Effector memory CD4-positive, alpha-beta T cell (primary cell): ENCODE results near the gene RS1.

Experiments used
- DNase-seq, 3 donors: peaks; one replicate each; pipeline ENCODE4 v3.0.0-alpha.2; 2020
- H3K27ac ChIP-seq: 2 replicates; pipeline ENCODE4 v1.7.0; 2013; ENCODE audit warnings: mild to moderate bottlenecking, low read length, moderate library complexity; ENCODE audit not compliant: insufficient read depth, poor library complexity, severe bottlenecking
- H3K27me3 ChIP-seq: replicated peaks from 2 replicates; pipeline ENCODE4 v1.7.0; 2013; ENCODE audit warnings: mild to moderate bottlenecking, low read length; ENCODE audit not compliant: insufficient read depth, control insufficient read depth, poor library complexity, severe bottlenecking
- H3K36me3 ChIP-seq: 2 replicates; pipeline ENCODE4 v1.7.0; 2013; ENCODE audit warnings: mild to moderate bottlenecking, low read length, moderate library complexity; ENCODE audit not compliant: control insufficient read depth, insufficient read depth
- H3K4me1 ChIP-seq: 2 replicates; pipeline ENCODE4 v1.7.0; 2013; ENCODE audit warnings: low read length, mild to moderate bottlenecking; ENCODE audit not compliant: control insufficient read depth, insufficient read depth, poor library complexity, severe bottlenecking
- H3K4me3 ChIP-seq: 2 replicates; pipeline ENCODE4 v1.7.0; 2013; ENCODE audit warnings: low read length, low read depth, mild to moderate bottlenecking; ENCODE audit not compliant: insufficient read depth, poor library complexity, severe bottlenecking
- H3K9me3 ChIP-seq: 2 replicates; pipeline ENCODE4 v1.7.0; 2013; ENCODE audit warnings: mild to moderate bottlenecking, low read length, moderate library complexity; ENCODE audit not compliant: control insufficient read depth

RS1 gene

GRCh38 chrX:18613930-18614639 lies 57.8 kb downstream of the RS1 start:
- no peak for DNase-seq

DNA sequence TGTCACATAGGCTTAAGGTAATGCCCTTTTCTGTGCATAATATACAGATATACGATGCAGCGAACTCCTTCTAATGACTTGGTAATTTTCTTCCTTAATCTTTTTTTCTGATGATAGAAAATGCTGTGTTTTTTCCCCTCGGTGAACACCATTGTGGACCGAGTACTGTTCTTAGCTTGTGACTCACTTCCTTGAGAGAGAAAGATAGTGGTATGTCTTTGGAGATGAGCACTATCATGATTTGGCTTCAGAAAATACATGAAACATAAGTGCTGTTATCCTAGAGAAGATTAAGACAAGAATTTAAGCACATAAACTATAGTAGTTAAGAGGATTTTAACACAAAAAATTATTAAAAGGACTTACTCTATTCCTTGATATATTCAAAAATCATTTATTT lies 63.9 kb downstream of the RS1 start:
- H3K4me1 ChIP-seq, result no peaks in the 10 kb centered on the region
- H3K27me3 ChIP-seq, result no peaks in the 10 kb centered on the region

More at GRCh38 chrX:18613930-18614639, 57.8 kb downstream of the RS1 start:
- Histone ChIP-seq H3K9me3 (no peaks in the 10 kb centered on the region), H3K4me1 (no peaks in the 10 kb centered on the region), H3K4me3 (no peak overlapping the region), H3K27ac (no peak overlapping the region), H3K27me3 (no peaks in the 10 kb centered on the region), H3K36me3 (no peaks in the 10 kb centered on the region)

GRCh38 chrX:18598413-18598812 lies 73.5 kb downstream of the RS1 start:
- Histone ChIP-seq H3K36me3 (no peaks in the 10 kb centered on the region), H3K4me3 (no peak overlapping the region), H3K4me1 (no peaks in the 10 kb centered on the region), H3K9me3 (no peaks in the 10 kb centered on the region), H3K27me3 (no peaks in the 10 kb centered on the region), H3K27ac (no peak overlapping the region)
- DNase-seq, result no peak

More for the DNA sequence above, 63.9 kb downstream of the RS1 start:
- no peak overlapping the region for H3K27ac ChIP-seq
- no peak for DNase-seq
- H3K9me3 ChIP-seq, result no peaks in the 10 kb centered on the region
- H3K4me3 ChIP-seq, result no peak overlapping the region
- H3K36me3 ChIP-seq, result no peaks in the 10 kb centered on the region

GRCh38 chrX:18596096-18596495 lies 75.8 kb downstream of the RS1 start:
- Histone ChIP-seq H3K9me3 (no peaks in the 10 kb centered on the region), H3K4me1 (no peaks in the 10 kb centered on the region), H3K27me3 (no peaks in the 10 kb centered on the region), H3K4me3 (no peak overlapping the region), H3K27ac (no peak overlapping the region), H3K36me3 (no peaks in the 10 kb centered on the region)
- DNase-seq, result no peak

DNA sequence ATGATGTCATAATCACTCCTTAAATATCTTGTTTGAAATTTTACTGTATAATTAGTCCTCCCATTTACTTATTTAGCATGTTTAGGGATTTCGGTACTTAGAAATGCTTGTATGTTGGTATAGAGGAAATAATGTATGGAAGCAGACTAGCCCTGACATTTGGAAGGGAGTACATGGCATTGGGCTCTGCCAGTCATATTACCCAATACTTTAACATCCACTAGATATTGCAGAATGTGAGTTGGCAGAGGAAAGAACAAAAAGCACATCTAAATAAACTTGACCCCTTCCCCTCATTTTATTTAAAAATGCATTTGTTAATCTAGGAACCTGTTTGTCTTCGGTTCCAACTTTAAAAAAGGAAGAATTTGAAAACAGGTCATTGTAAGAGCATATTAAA lies 77.8 kb downstream of the RS1 start:
- H3K4me1 ChIP-seq, result no peaks in the 10 kb centered on the region
- H3K27ac ChIP-seq, result no peak overlapping the region
- no peaks in the 10 kb centered on the region for H3K27me3 ChIP-seq
- DNase-seq, result no peak
- no peaks in the 10 kb centered on the region for H3K36me3 ChIP-seq
- no peak overlapping the region for H3K4me3 ChIP-seq
- no peaks in the 10 kb centered on the region for H3K9me3 ChIP-seq

DNA sequence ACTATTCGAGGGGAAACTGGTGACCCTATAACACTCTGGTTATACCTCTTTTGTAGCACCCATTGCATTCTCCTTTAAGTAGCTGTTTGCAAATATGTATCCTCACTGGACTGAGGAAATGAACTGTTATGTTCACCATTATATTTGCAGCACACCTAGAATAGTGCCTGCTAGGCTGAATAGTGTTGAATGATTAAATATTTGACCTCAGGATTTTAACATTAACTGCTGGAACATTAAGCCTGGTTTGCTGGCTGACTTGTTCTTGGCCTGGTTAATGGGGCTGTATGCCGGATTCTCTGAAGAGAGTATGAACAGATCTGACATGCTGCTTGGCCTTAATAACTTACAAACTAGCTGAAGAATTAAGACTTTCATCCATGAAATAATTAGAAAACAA lies 80.1 kb downstream of the RS1 start:
- Histone ChIP-seq H3K4me3 (no peak overlapping the region), H3K27me3 (no peaks in the 10 kb centered on the region), H3K27ac (no peak overlapping the region), H3K9me3 (no peaks in the 10 kb centered on the region), H3K36me3 (no peaks in the 10 kb centered on the region), H3K4me1 (no peaks in the 10 kb centered on the region)
- DNase-seq, result no peak
